ENCODE data around the gene TBC1D5. TPM values are rescaled to one million over a fixed set of nuclear protein-coding genes. Genes with fewer than 3 reads are reported as not detected.

The TBC1D5 gene
- total and polyA plus RNA-seq, 2 of the 8 experiments (the other 6 are each of a cell fraction or from before 2014, with no cell fraction given): 11.0 to 22.9 TPM

GRCh38 chr3:17557749-17558463 is 184.5 kb downstream of the TBC1D5 start (continued):
- TF ChIP-seq CHD7 (IDR thresholded peaks at IDR 0.05; ENCODE audit: insufficient replicate concordance, low read length) (no peak), CBX5 (IDR thresholded peaks at IDR 0.05; ENCODE audit: low read depth, low read length) (no peak)
